CD14-positive monocyte (primary cell): ENCODE results near the gene FXYD6. TPM values are rescaled to one million over a fixed set of nuclear protein-coding genes. Genes with fewer than 3 reads are reported as not detected.
A peak's percentile ranks its signal among the peaks of the same experiment; 100 is the strongest.

Experiments used
- DNase-seq, 3 donors: peaks; one replicate each; pipeline ENCODE4 v3.0.0-alpha.2; 2011 to 2022
- H2AFZ ChIP-seq: 2 replicates; pipeline ENCODE4 v1.6.0; 2012; ENCODE audit warnings: mild to moderate bottlenecking, low read depth, low read length, inconsistent platforms; ENCODE audit not compliant: insufficient read depth, poor library complexity, severe bottlenecking
- H3K27ac ChIP-seq, 2 donors: 1 replicate in 1 of 2; 2 replicates in 1 of 2; pipeline ENCODE4 v1.5.1; 2012 to 2013; ENCODE audit warnings: low read length in 2 of 2, control low read depth in 1 of 2, inconsistent platforms in 1 of 2, low read depth in 1 of 2, mild to moderate bottlenecking in 1 of 2
- H3K27me3 ChIP-seq, 2 donors: one replicate each; pipeline versions ENCODE4 v1.6.0 to v1.6.1; 2011 to 2013; ENCODE audit warnings: low read length in 2 of 2; ENCODE audit not compliant: control insufficient read depth in 2 of 2, insufficient read depth in 2 of 2
- H3K36me3 ChIP-seq, 2 donors: replicated peaks in 1 of 2; 1 replicate in 1 of 2; 2 replicates in 1 of 2; pipeline versions ENCODE4 v1.5.1 to v1.6.1; 2012 to 2013; ENCODE audit warnings: low read length in 2 of 2, control low read depth in 1 of 2, inconsistent platforms in 1 of 2, mild to moderate bottlenecking in 1 of 2; ENCODE audit not compliant: insufficient read depth in 2 of 2, control insufficient read depth in 1 of 2
- H3K4me1 ChIP-seq, 2 donors: 1 replicate in 1 of 2; 2 replicates in 1 of 2; pipeline versions ENCODE4 v1.5.1 to v1.6.1; 2012 to 2013; ENCODE audit warnings: low read length in 2 of 2, control low read depth in 1 of 2, inconsistent platforms in 1 of 2, mild to moderate bottlenecking in 1 of 2, moderate library complexity in 1 of 2; ENCODE audit not compliant: insufficient read depth in 2 of 2, control insufficient read depth in 1 of 2
- H3K4me2 ChIP-seq: replicated peaks from 2 replicates; pipeline ENCODE3; 2012; ENCODE audit warnings: low read length, moderate library complexity, mild to moderate bottlenecking; ENCODE audit not compliant: poor library complexity, severe bottlenecking; ENCODE audit errors: extremely low read depth
- H3K4me3 ChIP-seq, 3 experiments: fragments of 200-600 bp in 1 of 3; sonication (generic) in 1 of 3; replicated peaks in 1 of 3; 1 replicate in 2 of 3; 2 replicates in 1 of 3; pipeline ENCODE4 v1.5.1; 2011 to 2013; ENCODE audit warnings: low read length in 3 of 3, mild to moderate bottlenecking in 3 of 3, control low read depth in 2 of 3, low read depth in 2 of 3, inconsistent platforms in 1 of 3, moderate library complexity in 1 of 3
- H3K79me2 ChIP-seq: 2 replicates; pipeline ENCODE4 v1.6.0; 2012; ENCODE audit warnings: mild to moderate bottlenecking, control low read depth, inconsistent platforms, low read length, moderate library complexity; ENCODE audit not compliant: insufficient read depth
- H3K9ac ChIP-seq: 2 replicates; pipeline ENCODE4 v1.6.0; 2017; ENCODE audit warnings: low read length, mild to moderate bottlenecking; ENCODE audit not compliant: insufficient read depth, poor library complexity, severe bottlenecking
- H3K9me3 ChIP-seq, 2 donors: replicated peaks in 1 of 2; 1 replicate in 1 of 2; 2 replicates in 1 of 2; pipeline versions ENCODE4 v1.5.1 to v1.6.1; 2012 to 2013; ENCODE audit warnings: low read length in 2 of 2, control low read depth in 1 of 2; ENCODE audit not compliant: control insufficient read depth in 1 of 2, insufficient read depth in 1 of 2
- H4K20me1 ChIP-seq: 2 replicates; pipeline ENCODE4 v1.6.0; 2012; ENCODE audit warnings: mild to moderate bottlenecking, low read length, control low read depth, moderate library complexity; ENCODE audit not compliant: insufficient read depth
- H3K27ac Mint-ChIP-seq, 7 donors: one replicate each; pipeline ENCODE4 v1.8.0; 2020; ENCODE audit warnings: mild to moderate bottlenecking in 7 of 7, mixed read lengths in 7 of 7, moderate library complexity in 6 of 7, inconsistent platforms in 2 of 7
- H3K27me3 Mint-ChIP-seq, 3 donors: one replicate each; pipeline ENCODE4 v1.8.0; 2021 to 2022; ENCODE audit warnings: low read depth in 3 of 3, mild to moderate bottlenecking in 3 of 3, mixed read lengths in 3 of 3, moderate library complexity in 3 of 3, inconsistent platforms in 1 of 3
- H3K36me3 Mint-ChIP-seq, 2 donors: one replicate each; pipeline ENCODE4 v1.8.0; 2020; ENCODE audit warnings: mixed read lengths in 2 of 2, inconsistent platforms in 1 of 2, mild to moderate bottlenecking in 1 of 2
- H3K4me1 Mint-ChIP-seq: one replicate; pipeline ENCODE4 v1.8.0; 2020; ENCODE audit warnings: mild to moderate bottlenecking, mixed read lengths
- H3K4me3 Mint-ChIP-seq, 2 donors: one replicate each; pipeline ENCODE4 v1.8.0; 2020; ENCODE audit warnings: mild to moderate bottlenecking in 2 of 2, mixed read lengths in 2 of 2, moderate library complexity in 1 of 2
- H3K9me3 Mint-ChIP-seq, 7 donors: one replicate each; pipeline ENCODE4 v1.8.0; 2020 to 2022; ENCODE audit warnings: mixed read lengths in 7 of 7, mild to moderate bottlenecking in 6 of 7, moderate library complexity in 6 of 7, inconsistent platforms in 2 of 7
- CTCF ChIP-seq: fragments of 200-600 bp; IDR thresholded peaks from one replicate; pipeline ENCODE4 v1.8.0; 2022; ENCODE audit warnings: antibody characterized with exemption, mild to moderate bottlenecking
- WGBS: methylation state at CpG from one replicate; pipeline ENCODE4 v1.1.5; 2013; ENCODE audit warnings: missing lambda C conversion rate; ENCODE audit not compliant: insufficient coverage; 5-methylcytosine and 5-hydroxymethylcytosine counted together
- intact Hi-C, 2 donors: fragments of 100-400 bp; cut with micrococcal nuclease; formaldehyde crosslinking; loops; one replicate each; pipeline versions ENCODE4 v1.15.0 to v1.15.1; 2023
- polyA plus RNA-seq, 3 donors: library from polyadenylated mRNA; depleted of rRNA in 1 of 3; unstranded in 2 of 3; stranded (reverse) in 1 of 3; fragments of 300-500 nt in 2 of 3; fragments of >200 nt in 1 of 3; fragmentation: Illumina TruSeq in 2 of 3; gene quantifications; 1 replicate in 2 of 3; 2 replicates in 1 of 3; pipeline ENCODE4 v1.2.3, GENCODE V29; 2012 to 2021

Gene FXYD6
- polyA plus RNA-seq, 3 donors, result 36.4 to 52.1 (median 44.1) TPM

GRCh38 chr11:117872420-117872961 lies 4.0 kb downstream of the FXYD6 start:
- Histone ChIP-seq H3K27me3 (peaks cover 21 to 27% of the 10 kb centered on the region in 2 donors), H3K4me2 (peak overlapping the region; percentile 1), H3K9me3 (peaks cover 0 to 7% of the 10 kb centered on the region in 2 donors), H2AFZ (no peak overlapping the region), H3K4me3 (no peak overlapping the region), H3K79me2 (no peaks in the 10 kb centered on the region), H3K36me3 (no peaks in the 10 kb centered on the region), H3K27ac (no peak overlapping the region), H3K9ac (no peak overlapping the region), H3K4me1 (peaks cover 48 to 64% of the 10 kb centered on the region in 2 donors), H4K20me1 (no peaks in the 10 kb centered on the region)
- Mint-ChIP-seq H3K27ac (peak overlapping the region in 1 of 7 donors; percentile 17), H3K36me3 (peaks cover 4 to 16% of the 10 kb centered on the region in 2 donors), H3K4me3 (no peak overlapping the region), H3K9me3 (peaks cover 0 to 10% (median 7%) of the 10 kb centered on the region in 7 donors), H3K27me3 (peaks cover 30 to 39% (median 31%) of the 10 kb centered on the region in 3 donors), H3K4me1 (peaks cover 67% of the 10 kb centered on the region)
- DNase-seq, result no peak
- TF ChIP-seq CTCF, result no peak
- 76% methylated on average over 12 of the region's 12 CpGs for WGBS
- intact Hi-C loops, result no loop called here

DNA sequence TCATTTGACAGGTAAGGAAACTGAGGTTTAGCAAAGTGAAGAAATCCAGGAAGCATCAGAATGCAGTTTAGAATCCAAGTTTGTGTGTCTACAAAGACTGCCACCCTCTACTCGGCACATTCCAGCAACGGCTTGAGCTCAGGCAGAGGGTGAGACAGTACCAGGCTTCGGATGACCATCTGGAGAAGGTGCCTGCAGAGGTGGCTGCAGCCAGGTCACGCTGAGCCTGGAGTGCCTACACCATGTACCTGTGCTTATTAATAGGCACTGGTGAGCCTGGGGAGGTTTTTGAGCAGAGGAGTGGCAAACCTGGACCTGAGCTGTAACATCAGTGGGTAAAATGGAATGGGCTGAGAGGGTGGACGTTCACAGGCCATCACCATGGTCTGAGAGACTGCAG lies 4.7 kb downstream of the FXYD6 start:
- Mint-ChIP-seq H3K4me3 (no peak overlapping the region), H3K27ac (no peak overlapping the region), H3K27me3 (peaks cover 23 to 32% (median 25%) of the 10 kb centered on the region in 3 donors), H3K9me3 (peaks cover 0 to 10% (median 6%) of the 10 kb centered on the region in 7 donors), H3K4me1 (peaks cover 64% of the 10 kb centered on the region), H3K36me3 (peaks cover 4 to 9% of the 10 kb centered on the region in 2 donors)
- H3K79me2 ChIP-seq, result no peaks in the 10 kb centered on the region
- peaks cover 48 to 60% of the 10 kb centered on the region in 2 donors for H3K4me1 ChIP-seq
- no peak overlapping the region for H3K4me2 ChIP-seq
- DNase-seq, result no peak
- no peaks in the 10 kb centered on the region for H3K36me3 ChIP-seq
- no peaks in the 10 kb centered on the region for H3K9me3 ChIP-seq
- no peaks in the 10 kb centered on the region for H4K20me1 ChIP-seq
- no peak overlapping the region for H3K4me3 ChIP-seq
- 95% methylated on average over 5 of the region's 5 CpGs for WGBS
- TF ChIP-seq CTCF, result no peak
- H3K9ac ChIP-seq, result no peak overlapping the region
- H3K27me3 ChIP-seq, result peaks cover 14 to 20% of the 10 kb centered on the region in 2 donors
- H2AFZ ChIP-seq, result no peak overlapping the region
- intact Hi-C loops, result no loop called here
- no peak overlapping the region for H3K27ac ChIP-seq
